ENCODE data around the gene THSD7B.

DNA sequence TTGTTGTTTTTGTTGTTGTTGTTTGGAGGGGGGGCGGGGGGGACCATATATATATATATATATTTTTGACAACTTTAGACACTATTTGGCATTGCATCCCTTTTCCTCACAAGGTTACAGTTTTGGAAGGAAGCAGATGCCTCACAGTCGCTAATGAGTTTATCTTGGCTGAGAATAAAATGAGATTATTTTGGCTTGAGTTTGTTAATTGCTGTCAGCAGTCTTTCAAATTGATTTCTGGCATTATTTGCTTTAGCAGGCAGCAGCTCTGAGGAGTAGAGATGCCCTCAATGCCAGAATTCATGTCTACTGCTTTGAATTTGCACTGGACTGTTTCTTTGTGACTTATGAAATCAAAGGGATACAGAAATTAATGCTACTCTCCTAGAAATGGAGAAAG lies 603.8 kb downstream of the THSD7B start:
- TF ChIP-seq POLR2AphosphoS5 (IDR thresholded peaks at IDR 0.05): no peak
- TF ChIP-seq CTCF (IDR thresholded peaks at IDR 0.05 in 8 of 11, conservative IDR thresholded peaks at IDR 0.05 in 3 of 11): no peak

Measured in spleen (tissue), 7 donors.